Measurements from ENCODE around the gene SMCR8. TPM values are rescaled to one million over a fixed set of nuclear protein-coding genes. Genes with fewer than 3 reads are reported as not detected.
"Not testable (repeated sequence)": the region's sequence is repeated elsewhere in the genome, so short reads cannot be mapped to it uniquely, and the experiment has no call there.

The SMCR8 gene
- total RNA-seq, 1 donor from 2014 or later = 5.1 TPM

- ATAC-seq = no peak
- no peak for DNase-seq (ENCODE audit: low spot score)
Observed at GRCh38 chr17:18353541-18353940, 38.4 kb downstream of the SMCR8 start.

DNA sequence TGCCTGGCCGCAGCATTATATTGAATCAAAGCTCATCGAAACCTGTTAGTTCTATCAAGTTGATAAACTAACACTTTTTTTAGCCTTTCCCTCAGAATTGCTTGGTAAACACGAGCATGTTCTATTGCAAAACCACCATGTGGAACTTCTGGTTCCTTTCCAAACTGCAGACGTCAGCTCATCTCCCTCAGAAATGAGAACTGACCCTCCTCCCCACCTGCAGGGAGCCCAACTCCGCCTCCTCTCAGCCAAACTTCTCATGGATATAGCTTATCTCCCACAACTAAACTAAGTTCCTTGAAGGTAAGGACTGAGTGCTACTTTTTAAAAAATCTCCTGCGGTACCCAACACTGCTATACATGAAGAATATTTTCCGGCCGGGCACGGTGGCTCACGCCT, 41.5 kb downstream of the SMCR8 start:
- ATAC-seq (peak; percentile 75), DNase-seq (ENCODE audit: low spot score) (peak; percentile 87)

- DNase-seq (ENCODE audit: low spot score) (peak; percentile 80), ATAC-seq (peak; percentile 5)
Observed at GRCh38 chr17:18360518-18360917, 45.4 kb downstream of the SMCR8 start.

GRCh38 chr17:18361837-18362697, 47.0 kb downstream of the SMCR8 start:
- no peak for DNase-seq (ENCODE audit: low spot score)
- ATAC-seq = no peak

- peak; percentile 65 for ATAC-seq
- peak; percentile 97 for DNase-seq (ENCODE audit: low spot score)
Observed at GRCh38 chr17:18362698-18363100, 47.6 kb downstream of the SMCR8 start.

DNA sequence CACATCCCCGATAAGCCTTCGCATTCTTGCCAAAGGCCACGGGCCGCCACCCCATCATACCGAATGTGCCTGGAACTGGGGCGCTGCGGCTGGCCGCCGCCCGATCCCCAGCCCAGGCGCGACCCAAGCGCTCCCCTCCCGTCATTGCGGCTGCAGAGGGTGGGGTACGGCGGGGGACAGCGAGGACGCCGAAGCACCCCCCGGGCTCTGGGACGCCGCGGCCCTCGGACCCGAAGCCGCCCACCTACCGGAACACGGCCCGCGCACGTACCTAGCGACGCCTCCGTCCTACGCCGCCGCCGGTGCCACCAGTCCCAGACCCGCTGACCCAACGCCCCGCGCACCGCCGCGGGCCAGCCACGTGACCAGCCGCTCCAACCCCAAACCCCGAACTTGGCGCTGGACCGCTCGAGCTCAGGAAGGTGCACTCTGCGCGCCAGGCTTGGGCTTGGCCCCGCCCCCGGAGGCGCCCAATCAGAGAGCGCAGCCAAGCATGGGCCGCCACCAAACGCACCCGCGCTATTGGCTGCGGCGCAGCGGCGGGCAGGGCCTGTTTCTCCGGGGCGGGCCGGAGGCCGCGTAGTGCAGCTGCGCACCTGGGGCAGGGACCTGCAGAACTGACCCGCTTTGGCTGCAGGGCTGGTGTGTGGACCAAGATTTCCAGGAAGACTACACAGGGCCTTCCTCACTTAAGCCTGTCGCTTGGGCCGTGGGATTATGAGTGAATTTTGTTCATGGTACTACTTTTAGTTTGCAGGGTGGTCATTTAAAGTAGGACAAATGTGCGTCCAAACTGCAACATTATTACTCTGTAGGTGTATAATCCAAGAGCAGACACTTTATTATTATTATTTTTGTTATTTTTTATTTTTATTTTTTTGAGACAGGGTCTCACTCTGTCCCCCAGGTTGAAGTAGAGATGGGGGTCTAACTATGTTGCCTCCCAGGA, 48.3 kb downstream of the SMCR8 start, which contains the start of gene SHMT1:
Gene SHMT1, minus strand, starts transcription at position 450 of the 949 bp plus-strand sequence. CDS start 7,569 bp downstream, outside the sequence.
- peak; percentile 87 for ATAC-seq

DNA sequence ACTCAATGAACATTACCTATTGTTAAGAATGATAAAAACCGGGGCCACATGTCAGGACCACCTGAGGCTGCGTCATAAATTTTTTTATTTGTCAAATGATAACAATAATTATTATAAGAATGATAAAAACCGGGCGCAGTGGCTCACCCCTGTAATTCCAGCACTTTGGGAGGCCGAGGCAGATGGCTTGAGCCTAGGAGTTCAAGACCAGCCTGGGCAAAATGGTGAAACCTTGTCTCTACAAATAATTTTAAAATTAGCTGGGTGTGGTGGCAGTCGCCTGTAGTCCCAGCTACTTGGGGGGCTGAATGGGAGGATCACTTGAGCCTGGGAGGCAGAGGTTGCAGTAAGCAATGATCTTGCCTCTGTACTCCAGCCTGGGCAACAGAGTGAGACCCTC, 49.1 kb downstream of the SMCR8 start:
- no peak for ATAC-seq
- no peak for DNase-seq (ENCODE audit: low spot score)

More for the DNA sequence above, 48.3 kb downstream of the SMCR8 start, which contains the start of gene SHMT1:
- peak; percentile 99 for DNase-seq (ENCODE audit: low spot score)

DNA sequence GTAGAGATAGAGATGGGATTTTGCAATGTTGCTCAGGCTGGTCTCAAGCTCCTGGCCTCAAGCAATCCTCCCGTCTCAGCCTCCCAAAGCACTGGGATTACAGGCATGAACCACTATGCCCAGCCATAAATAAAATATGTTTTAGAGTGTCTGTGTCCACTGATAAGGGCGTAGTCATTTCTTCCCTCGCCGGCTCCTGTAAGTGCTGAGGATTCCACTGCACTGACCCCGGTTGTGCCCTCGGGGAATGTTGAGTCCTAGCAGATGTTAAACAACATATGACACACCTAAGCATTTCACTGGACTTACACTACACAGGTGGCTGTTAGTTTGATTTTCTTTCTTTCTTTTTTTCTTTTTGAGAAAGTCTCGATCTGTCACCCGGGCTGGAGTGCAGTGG, 53.9 kb downstream of the SMCR8 start:
- DNase-seq (ENCODE audit: low spot score) (no peak), ATAC-seq (no peak)

- ATAC-seq (no peak), DNase-seq (ENCODE audit: low spot score) (no peak)
Observed at GRCh38 chr17:18370761-18371160, 55.7 kb downstream of the SMCR8 start.

- ATAC-seq (no peak), DNase-seq (ENCODE audit: low spot score) (no peak)
Observed at GRCh38 chr17:18371455-18371854, 56.4 kb downstream of the SMCR8 start.

GRCh38 chr17:18373181-18373580, 58.1 kb downstream of the SMCR8 start:
- not testable (repeated sequence) for DNase-seq (ENCODE audit: low spot score); ATAC-seq

- DNase-seq (ENCODE audit: low spot score) (no peak), ATAC-seq (no peak)
Observed at GRCh38 chr17:18374216-18374615, 59.1 kb downstream of the SMCR8 start.

Other genes with a start within 250 kb of the SMCR8 start
- gene DRG2, start 227.3 kb upstream of the SMCR8 start, total RNA-seq = 13.0 TPM
- 6.0 TPM for gene MYO15A, start 206.5 kb upstream of the SMCR8 start, total RNA-seq
- 69.2 TPM for gene ALKBH5, start 131.5 kb upstream of the SMCR8 start, total RNA-seq
- 3.3 TPM for gene LLGL1, start 89.7 kb upstream of the SMCR8 start, total RNA-seq
- 102 TPM for gene FLII, start 56.6 kb upstream of the SMCR8 start, total RNA-seq
- gene MIEF2, start 54.6 kb upstream of the SMCR8 start, total RNA-seq = 6.4 TPM
- gene TOP3A, start 299 bp upstream of the SMCR8 start, total RNA-seq = 19.8 TPM
- gene SHMT1, start 48.3 kb downstream of the SMCR8 start, total RNA-seq = 439 TPM
- gene EVPLL, start 62.5 kb downstream of the SMCR8 start, total RNA-seq = 2.2 TPM
- gene LGALS9C, start 161.5 kb downstream of the SMCR8 start, total RNA-seq = 0.18 TPM

Data from left lobe of liver (tissue), 2 donors.